HG02973 (cell line): ENCODE results near the gene RHCE.
"Not testable (repeated sequence)": the region's sequence is repeated elsewhere in the genome, so short reads cannot be mapped to it uniquely, and the experiment has no call there.

Source experiments
- ATAC-seq: cut with Tn5 transposase; IDR thresholded peaks from one replicate; pipeline ENCODE4 v1.9.1; 2021; ENCODE audit warnings: moderate library complexity; ENCODE audit not compliant: unreplicated experiment

Gene RHCE

DNA sequence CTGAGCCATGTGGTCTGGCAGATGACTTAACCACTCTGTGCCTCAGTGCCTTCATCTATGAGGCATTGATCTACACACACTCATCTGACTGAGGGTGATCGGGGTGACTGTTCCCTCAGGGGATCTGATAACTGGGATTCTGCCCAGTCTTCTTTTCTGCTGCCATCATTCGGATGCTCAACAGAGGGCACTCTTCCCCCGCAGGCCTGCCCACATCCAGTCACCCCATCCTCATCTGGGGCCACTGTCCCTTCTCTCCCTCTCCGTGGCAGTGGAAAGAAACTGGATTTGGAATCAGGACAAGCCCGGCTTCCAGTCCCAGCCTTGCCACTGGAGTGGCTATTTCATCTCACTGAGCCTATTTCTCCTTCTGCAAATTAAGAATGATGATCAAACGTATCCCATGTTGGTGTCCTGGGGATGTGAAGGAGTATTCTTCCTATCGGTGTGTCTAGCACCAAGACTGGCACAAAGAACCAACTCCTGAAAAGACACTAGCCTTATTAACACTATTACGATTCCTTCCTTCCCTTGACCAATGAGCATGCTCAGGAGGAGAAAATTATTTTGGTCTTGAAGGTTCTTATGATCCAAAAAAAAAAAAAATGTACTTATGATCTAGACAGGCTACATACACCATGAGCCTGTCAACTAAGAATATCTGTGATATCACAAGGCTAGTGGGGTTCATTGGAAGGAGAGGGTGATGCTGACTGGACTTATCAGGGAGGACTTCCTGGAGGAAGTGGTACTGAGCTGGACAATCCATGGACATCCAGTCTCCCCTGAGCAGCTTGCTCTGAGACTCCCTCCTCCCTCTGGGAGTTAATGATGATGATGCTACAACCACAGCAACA lies 17.4 kb downstream of the RHCE start:
- ATAC-seq = not testable (repeated sequence)

DNA sequence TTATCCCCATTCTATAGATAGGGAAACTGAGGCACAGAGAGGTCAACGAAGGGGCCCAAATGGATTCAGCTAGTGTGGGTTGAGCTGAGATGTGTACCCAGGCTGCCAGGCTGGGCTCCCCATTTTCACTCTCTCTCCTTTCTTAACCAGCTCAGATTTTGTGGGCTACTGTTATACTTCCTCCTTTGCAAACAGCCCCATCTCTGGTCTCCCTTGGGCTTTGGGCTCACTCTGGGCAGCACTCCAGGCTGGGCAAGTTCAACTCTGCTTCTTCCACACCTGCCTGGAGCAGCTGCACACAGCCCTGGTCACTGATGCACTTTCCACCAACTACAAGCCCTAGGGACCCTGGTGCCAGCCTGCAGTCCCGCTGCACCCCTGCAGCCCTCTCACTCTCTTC lies 22.5 kb downstream of the RHCE start:
- not testable (repeated sequence) for ATAC-seq

DNA sequence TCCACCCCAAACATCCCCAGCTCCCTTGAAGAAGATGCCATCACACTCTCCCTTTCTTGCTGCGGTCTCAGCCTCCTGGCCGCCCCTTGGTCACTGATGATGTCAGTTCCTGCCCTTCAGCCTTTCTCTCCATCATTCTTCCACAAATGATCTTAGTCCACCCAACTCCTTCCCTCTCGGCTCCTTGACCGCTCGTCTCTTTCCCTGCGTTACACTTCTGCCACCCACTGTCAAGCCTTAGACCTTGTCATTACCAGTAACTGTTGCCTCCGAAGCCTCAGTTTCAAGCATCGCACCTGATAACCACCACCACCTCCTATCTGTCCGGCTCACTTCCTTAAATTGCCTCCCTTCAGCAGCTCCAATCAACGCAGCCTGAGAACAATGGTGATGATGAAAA lies 23.1 kb downstream of the RHCE start:
- ATAC-seq = not testable (repeated sequence)

DNA sequence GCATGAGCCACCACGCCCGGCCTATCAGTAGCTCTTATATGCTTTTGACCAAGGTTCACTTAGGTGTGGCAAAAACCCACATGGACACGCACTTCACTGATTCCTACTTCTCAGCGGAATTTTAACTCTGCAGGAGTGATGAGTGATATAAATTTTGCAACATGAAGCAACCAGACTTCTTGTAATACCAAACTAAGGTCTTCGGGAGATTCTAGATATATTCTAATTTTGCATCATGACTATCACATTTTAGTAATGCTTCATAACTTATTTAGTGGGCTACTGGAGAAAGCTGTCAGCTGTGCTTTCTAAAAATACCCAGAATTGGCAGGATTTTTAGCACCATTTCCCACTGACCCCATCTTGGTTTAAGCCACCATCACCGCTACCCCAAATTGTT lies 27.8 kb downstream of the RHCE start:
- no peak for ATAC-seq

DNA sequence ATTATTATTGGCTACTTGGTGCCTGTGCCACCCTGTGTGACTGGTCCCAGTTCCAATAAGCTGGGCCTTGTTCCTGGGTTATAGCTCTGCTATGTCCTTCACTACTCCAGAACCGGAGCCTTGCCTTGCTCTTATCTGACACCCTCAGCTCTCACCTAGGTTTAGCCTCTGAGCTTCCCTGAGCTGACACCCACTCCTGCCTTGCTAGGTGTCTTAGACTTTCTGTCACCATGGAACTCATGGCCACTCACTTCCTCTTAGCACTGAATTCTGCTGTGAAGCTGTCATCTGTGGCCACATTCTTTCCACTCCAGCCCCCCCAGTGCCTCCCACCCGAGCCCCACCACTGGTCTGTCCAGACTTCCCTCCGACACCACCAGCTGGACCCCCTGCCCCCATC lies 30.9 kb downstream of the RHCE start:
- not testable (repeated sequence) for ATAC-seq

DNA sequence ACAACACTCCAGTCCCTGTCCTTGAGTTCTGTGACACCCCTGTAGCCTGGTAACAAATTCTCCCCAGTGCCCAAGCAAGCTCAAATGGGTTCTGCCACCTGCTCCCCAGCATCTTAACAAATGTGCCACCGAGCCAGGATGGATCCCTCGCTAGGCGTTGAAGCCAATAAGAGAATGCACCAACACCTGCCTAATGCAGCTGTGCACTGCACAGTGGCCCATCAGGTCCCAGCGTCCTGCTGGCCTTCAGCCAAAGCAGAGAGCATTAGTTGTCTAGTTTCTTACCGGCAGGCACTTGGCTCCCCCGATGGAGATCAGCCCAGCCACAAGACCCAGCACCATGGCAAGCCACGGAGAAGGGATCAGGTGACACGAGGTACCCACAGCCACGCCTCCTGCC lies 31.9 kb downstream of the RHCE start:
- not testable (repeated sequence) for ATAC-seq

DNA sequence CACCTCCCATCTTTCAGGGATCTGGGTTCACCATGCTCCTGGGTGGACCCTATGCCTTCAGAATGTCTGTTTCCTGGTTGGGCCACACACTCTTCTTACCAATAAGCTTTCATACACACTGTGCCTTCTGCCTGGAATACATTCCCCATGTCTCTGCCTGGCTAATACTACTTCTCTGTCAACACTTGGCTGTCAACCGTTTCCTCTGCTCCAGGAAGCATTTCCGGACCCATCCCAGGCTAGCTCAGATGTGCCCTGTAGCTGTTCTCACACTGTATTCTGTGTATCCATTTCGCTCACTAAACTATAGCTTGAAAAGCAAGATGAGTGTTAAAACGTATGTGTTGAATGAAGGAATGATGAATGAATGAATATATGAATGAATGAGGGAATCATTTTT lies 33.5 kb downstream of the RHCE start:
- ATAC-seq = not testable (repeated sequence)

DNA sequence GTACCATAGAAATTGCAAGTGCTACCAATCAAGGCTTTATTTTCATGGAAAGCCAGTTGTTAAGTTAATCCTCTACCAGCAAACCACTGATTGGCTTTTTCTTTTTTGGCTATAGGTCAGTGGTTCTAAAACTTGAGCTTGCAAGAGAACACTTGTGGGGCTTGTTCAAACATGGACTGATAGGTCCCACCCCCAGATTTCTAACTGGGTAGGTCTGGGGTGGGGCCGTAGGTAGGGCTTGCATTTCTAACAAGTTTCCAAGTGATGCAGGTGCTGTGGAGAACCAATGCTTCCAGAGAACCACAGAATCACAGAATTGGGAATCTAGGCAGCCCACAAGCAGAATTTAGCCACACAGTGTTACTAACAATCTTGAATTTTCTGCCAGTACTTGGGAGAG lies 36.8 kb downstream of the RHCE start:
- ATAC-seq = not testable (repeated sequence)

DNA sequence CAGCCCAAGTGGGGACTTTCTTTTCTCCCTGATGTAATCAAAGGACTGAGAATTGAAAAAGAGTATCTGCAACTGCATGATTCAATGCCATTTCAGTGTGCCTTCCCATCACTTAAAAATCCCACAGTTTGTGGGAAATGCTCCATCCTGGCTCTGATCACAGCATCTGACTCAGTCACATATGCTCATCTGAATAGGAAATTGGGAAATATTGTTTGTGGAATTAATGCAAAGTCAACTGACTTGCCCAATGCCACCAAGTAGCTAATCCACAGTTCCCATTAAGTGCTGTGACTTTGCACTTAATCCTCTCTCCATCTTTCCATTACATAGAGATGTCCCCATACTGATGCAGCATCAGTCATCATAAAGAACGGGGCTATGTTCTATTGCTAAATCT lies 37.5 kb downstream of the RHCE start:
- not testable (repeated sequence) for ATAC-seq

DNA sequence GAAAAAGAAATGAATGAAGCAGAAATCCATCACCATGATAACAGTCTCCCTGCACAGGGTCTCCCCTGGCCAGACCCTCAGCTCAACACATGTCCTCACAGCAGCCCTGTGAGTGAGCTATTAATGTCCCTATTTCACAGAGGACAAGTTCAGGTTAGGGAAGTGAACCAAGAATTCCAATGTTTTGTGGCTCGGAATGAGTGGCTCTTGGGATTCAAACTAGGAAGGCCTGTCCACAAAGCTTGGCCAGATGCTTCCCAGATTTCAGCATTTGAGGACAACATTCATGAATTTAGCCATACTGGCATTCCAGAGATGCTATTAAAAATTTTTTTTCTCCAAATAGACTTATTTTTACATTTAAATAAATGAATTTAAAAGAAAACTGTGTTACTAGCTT lies 38.1 kb downstream of the RHCE start:
- not testable (repeated sequence) for ATAC-seq

DNA sequence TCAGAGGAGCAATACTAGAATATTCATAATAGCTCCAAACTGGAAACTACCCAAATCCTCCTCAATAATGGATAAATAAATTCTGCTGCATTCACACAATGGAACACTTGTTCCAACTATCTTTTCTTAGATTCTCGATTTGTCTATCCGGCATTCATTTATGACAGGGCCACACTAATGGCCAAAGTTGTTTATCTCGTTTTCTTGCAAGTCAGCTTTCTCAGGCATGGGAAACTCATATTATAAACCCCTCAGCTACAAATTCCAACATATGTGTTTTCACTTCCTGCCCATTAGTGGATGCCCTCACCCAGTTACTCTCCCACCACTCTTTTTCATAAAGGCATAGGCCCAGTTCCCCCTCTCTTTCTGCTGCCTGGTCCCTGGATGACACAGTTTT lies 42.3 kb downstream of the RHCE start:
- ATAC-seq = not testable (repeated sequence)

DNA sequence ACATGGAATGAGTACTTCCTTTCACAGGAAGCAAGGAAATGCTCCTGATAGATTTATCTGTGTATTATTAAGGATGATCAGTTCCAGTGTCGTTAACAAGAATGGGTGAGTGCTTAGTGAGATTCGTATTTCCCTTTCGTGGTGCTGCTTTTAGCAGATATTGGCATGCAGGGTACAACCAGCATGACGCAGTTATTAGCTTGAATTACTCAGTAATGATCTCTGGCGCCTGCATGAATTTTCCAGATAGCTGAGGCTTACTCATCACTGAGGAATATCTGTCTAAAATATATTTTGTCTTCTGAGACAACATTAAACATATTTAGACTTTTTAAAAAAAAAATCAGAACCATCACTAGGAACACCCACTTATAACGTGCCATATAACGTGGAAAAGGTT lies 48.9 kb downstream of the RHCE start:
- not testable (repeated sequence) for ATAC-seq

DNA sequence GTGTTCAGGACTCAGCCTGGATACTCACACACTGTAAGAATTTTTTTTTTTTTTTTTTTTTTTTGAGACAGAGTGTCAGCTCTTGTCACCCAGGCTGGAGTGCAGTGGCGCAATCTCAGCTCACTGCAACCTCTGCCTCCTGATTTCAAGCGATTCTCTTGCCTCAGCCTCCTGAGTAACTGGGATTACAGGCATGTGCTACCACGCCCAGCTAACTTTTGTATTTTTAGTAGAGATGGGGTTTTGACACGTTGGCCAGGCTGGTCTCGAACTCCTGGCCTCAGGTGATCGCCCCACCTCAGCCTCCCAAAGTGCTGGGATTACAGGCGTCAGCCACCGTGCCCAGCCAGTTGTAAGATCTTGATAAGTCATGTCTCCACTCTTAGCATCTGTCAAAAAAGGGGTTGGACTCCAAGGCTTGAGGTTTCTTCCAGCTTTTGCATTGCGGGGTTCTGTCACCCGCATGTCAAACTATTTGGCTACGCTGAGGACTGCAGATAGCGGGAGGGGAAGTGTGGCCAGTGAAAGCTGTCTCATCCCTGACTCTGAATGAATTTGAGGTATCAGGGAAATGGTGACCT lies 50.8 kb downstream of the RHCE start:
- ATAC-seq = not testable (repeated sequence)

DNA sequence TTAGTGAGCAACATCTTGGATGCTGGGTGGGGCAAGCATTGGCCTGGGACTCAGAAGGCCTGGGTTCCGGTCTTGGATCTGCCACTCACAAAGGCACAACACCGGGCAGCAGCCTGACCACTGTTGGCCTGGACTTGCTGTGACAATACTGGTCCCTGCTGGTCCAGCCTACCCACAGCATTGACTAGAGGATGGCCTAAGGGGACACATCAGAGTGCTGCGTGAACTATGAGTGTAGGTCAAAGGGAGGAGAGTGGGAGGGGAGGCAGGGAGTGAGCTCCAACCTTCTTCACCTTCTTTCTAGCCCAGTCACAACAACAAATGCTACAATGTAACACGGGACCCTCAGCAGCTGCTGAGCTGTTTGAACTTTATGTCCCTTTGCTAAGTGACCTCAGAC lies 51.4 kb downstream of the RHCE start:
- no peak for ATAC-seq

DNA sequence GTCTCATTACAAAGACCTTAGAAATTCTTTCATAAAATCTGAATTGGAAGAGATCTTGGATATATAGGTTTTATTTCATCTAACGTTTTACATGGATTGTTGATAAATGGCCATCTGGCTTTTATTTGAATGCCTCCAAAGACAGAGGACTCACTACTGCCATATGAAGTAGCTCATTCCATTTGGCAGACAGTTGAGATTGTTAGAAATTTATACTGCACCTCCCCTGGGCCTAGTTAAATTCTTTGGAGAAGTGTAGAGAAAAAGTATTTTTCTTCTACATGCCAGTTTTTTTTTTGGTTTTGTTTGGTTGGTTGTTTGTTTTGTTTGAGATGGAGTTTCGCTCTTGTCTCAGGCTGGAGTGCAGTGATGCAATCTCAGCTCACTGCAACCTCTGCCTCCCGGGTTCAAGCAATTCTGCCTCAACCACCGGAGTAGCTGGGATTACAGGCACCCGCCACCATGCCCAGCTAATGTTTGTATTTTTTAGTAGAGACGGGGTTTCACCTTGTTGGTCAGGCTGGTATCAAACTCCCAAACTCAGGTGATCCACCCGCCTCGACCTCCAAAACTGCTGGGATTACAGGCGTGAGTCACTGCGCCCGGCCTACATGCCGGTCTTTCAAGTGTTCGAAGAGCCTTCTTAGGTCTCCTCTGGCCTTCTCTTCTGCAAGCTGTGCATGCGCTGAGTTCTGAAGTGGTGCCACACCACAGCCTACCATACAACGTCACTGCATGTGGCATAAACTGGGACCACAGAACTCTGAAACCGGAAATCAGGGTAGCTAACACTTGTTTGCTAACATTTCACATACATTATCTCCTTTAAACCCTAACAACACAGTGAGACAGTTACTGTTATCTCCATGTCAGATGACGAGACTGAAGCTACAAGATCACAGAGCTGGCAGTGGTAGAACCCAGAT lies 57.7 kb downstream of the RHCE start:
- ATAC-seq = not testable (repeated sequence)

DNA sequence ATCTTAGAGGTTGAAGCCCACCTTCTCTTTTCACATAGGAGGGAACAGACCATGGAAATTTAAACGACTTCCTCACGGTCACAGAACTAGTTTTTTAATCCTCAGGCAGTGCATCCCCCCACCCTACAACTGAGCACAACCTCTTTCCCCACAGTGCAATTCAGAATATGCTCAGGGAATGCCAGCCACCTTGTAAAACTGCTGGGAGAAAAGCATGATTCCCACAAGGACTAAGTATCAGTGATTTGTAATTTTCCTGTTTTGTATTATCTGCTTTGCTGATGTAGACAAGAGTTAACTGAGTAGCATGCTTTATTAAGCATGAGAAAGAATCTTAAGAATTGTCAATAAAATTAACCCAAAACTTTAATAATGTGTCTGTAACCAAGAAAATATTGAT lies 58.7 kb downstream of the RHCE start:
- ATAC-seq = no peak

DNA sequence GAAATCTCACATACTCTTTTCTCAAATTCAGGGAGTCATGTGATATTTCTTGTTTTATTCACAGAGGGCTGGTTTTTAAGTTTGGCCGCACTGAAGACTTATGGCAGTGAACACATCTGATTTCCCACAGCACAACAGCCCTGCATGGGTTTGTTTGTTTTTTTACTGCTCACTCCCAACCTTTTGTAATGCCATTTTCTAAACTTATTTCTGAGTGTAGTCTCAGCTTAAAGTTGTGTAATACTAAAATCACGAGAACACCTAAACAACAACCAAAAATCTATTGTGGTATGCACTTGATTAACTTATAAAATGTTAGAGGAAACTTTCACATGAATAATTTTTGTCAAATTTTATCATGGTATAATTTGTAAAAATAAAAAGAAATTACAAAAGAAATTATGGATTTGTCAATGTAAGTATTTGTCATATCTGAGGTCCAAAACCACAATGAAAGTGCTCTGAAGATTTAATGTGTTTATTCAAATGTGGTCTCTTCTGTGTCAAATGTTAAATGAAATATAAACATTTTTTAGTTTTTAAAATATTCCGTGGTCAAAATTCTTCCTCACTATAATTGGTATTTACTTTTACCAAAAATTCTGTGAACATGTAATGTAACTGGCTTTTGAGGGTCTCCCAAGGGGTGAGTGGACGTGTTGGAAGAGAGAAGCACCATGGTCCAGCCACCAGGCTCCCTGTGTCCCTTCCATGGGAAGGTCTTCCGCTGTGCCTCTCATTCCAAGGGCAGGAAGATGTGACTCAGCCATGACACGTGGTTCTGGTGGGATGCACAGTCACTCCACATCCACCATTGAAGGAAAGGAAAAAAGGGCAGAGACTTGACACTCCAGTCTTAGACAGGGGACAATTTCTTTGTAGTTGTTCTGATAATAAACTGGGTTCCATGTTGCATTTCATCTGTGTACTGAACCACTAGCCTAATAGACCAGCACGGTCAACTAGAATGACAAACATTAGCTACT lies 59.7 kb downstream of the RHCE start:
- no peak for ATAC-seq

DNA sequence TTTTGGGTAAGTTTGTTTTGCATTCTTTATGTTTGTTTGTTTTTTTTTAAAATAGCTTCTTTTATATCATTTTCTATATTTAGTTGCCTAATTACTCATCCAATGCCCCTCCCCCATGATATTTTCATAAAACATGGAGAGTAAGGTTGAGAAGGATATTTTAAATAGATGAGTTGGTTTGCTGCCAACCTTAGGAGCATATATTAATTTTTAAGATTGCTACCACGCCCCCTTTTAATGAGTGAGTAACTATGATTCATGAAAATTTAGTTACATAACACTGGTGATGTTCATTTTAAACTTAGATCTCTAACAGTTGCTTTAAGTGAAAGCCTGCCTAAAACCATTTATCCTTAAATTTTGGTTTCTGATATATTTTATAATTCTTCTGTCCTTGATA lies 63.8 kb downstream of the RHCE start:
- no peak for ATAC-seq

DNA sequence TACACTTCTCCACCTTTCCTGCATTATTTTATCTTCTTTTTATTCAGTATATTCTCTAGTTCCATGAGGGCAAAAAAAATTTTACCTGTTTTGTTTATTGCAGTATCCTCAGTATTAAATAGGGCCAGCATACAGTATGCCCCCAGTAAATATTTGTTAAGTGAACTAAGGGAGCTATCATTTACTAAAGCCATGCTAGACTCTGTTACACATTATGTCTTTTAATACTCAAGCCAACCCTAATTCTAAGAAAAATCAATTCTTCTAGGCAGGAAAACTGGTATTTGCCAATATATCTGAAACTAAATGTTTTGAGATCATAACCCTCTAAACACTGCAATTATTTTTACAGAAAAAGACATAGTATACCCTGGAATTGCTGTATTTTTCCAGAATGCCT lies 64.2 kb downstream of the RHCE start:
- no peak for ATAC-seq

DNA sequence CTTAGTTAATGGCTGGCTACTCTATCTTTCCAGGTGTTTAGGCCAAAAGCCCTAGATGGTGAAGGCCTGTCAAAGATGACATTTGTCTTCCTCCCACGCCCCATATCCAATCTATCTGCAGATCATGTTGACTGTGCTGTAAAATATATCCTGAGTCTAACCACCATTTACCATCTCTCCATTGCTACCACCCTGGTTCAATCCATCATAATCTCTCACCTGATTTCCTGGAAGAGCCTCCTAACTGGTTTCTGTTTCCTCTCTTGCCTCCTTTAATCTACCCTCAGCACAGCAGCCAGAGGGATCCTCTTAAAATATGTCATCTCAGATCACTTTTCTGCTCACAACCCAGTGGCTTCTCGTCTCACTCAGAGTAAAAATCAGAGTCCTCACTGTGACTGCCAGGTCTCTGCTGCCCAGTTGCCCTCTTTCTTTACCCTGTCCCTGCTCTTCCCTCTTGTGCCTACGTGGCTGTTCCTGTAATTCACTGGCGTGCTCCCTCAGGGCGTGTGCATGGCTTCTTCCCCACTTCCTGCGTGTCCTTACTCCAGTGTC lies 64.7 kb downstream of the RHCE start:
- ATAC-seq = no peak
